GM21825 (cell line): ENCODE measurements around the gene VASH1.

Experiments used
- ATAC-seq: cut with Tn5 transposase; IDR thresholded peaks from one replicate; pipeline ENCODE4 v1.9.1; 2021; ENCODE audit warnings: mild to moderate bottlenecking, moderate library complexity; ENCODE audit not compliant: unreplicated experiment

Gene VASH1

GRCh38 chr14:76782115-76782884 lies 21.0 kb downstream of the VASH1 start:
- ATAC-seq: no peak

GRCh38 chr14:76782885-76783566 lies 21.8 kb downstream of the VASH1 start:
- no peak for ATAC-seq

- ATAC-seq: no peak
These were observed 23.1 kb downstream of the VASH1 start for GRCh38 chr14:76784266-76784874.

- no peak for ATAC-seq
These were observed 23.6 kb downstream of the VASH1 start for GRCh38 chr14:76784881-76785280.

- no peak for ATAC-seq
These were observed 25.3 kb downstream of the VASH1 start for GRCh38 chr14:76786601-76787000.

GRCh38 chr14:76792422-76792821 lies 31.2 kb downstream of the VASH1 start:
- no peak for ATAC-seq

- ATAC-seq: no peak
These were observed 32.1 kb downstream of the VASH1 start for GRCh38 chr14:76793324-76793723.

GRCh38 chr14:76793956-76794355 lies 32.7 kb downstream of the VASH1 start:
- no peak for ATAC-seq

- no peak for ATAC-seq
These were observed 45.2 kb downstream of the VASH1 start for GRCh38 chr14:76806446-76806845.

GRCh38 chr14:76808011-76808410 lies 46.7 kb downstream of the VASH1 start:
- no peak for ATAC-seq

GRCh38 chr14:76808990-76809389 lies 47.7 kb downstream of the VASH1 start:
- ATAC-seq: no peak

GRCh38 chr14:76810525-76810924 lies 49.3 kb downstream of the VASH1 start:
- no peak for ATAC-seq

- no peak for ATAC-seq
These were observed 49.7 kb downstream of the VASH1 start for GRCh38 chr14:76810953-76811400.

GRCh38 chr14:76811561-76811960 lies 50.3 kb downstream of the VASH1 start:
- ATAC-seq: no peak

GRCh38 chr14:76812093-76812421 lies 50.8 kb downstream of the VASH1 start:
- no peak for ATAC-seq

- ATAC-seq: peak; percentile 77
These were observed 51.4 kb downstream of the VASH1 start, which contains the start of gene ANGEL1 for GRCh38 chr14:76812422-76813383. TSS of gene ANGEL1 (minus strand) at chr14:76812882. CDS start at chr14:76812827, 55 bp downstream.

GRCh38 chr14:76814726-76815645 lies 53.7 kb downstream of the VASH1 start:
- no peak for ATAC-seq

- ATAC-seq: no peak
These were observed 59.4 kb downstream of the VASH1 start for GRCh38 chr14:76820700-76821099.

- no peak for ATAC-seq
These were observed 64.9 kb downstream of the VASH1 start, which contains the start of gene LRRC74A for GRCh38 chr14:76826122-76826521. TSS of gene LRRC74A (plus strand) at chr14:76826408. CDS start at chr14:76826698, 290 bp downstream.
